ENCODE results near the gene TPI1.

DNA sequence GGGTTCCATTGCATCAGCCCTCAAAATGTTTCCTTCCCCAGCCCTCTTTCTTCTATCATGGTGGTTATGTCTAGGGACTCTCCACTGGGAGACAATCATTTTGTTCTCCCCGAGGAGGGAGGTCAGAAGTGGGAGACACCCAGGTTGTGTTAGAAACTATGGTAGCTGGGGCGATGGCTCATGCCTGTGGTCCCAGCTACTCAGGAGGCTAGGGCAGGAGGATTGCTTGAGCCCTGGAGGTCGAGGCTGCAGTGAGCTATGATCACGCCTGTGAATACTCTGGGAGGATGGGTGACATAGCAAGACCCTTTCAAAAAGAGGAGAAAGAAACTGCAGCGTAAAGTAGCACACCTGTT is 24.3 kb downstream of the TPI1 start:
- TF ChIP-seq TAF1 (IDR thresholded peaks at IDR 0.05; ENCODE audit: borderline replicate concordance, insufficient read depth, low read length) = no peak
- no peak for TF ChIP-seq POLR2AphosphoS5 (IDR thresholded peaks at IDR 0.05; ENCODE audit: low read depth, low read length)
- TF ChIP-seq, protein P1, sequence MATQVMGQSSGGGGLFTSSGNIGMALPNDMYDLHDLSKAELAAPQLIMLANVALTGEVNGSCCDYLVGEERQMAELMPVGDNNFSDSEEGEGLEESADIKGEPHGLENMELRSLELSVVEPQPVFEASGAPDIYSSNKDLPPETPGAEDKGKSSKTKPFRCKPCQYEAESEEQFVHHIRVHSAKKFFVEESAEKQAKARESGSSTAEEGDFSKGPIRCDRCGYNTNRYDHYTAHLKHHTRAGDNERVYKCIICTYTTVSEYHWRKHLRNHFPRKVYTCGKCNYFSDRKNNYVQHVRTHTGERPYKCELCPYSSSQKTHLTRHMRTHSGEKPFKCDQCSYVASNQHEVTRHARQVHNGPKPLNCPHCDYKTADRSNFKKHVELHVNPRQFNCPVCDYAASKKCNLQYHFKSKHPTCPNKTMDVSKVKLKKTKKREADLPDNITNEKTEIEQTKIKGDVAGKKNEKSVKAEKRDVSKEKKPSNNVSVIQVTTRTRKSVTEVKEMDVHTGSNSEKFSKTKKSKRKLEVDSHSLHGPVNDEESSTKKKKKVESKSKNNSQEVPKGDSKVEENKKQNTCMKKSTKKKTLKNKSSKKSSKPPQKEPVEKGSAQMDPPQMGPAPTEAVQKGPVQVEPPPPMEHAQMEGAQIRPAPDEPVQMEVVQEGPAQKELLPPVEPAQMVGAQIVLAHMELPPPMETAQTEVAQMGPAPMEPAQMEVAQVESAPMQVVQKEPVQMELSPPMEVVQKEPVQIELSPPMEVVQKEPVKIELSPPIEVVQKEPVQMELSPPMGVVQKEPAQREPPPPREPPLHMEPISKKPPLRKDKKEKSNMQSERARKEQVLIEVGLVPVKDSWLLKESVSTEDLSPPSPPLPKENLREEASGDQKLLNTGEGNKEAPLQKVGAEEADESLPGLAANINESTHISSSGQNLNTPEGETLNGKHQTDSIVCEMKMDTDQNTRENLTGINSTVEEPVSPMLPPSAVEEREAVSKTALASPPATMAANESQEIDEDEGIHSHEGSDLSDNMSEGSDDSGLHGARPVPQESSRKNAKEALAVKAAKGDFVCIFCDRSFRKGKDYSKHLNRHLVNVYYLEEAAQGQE (IDR thresholded peaks at IDR 0.05; ENCODE audit: insufficient read depth in 1 of 2, low read depth in 2 of 2, low read length in 2 of 2) = no peak

Measured in PFSK-1 (cell line).